NOMO-1 (cell line): ENCODE data around the gene GDPGP1.
"Not testable (repeated sequence)": the region's sequence is repeated elsewhere in the genome, so short reads cannot be mapped to it uniquely, and the experiment has no call there.

Experiments used
- DNase-seq, 2 experiments: peaks; one replicate each; lab custom pipeline; 2025; ENCODE audit not compliant: unreplicated experiment in 2 of 2; lab: John Stamatoyannopoulos, UW

GDPGP1 gene

DNA sequence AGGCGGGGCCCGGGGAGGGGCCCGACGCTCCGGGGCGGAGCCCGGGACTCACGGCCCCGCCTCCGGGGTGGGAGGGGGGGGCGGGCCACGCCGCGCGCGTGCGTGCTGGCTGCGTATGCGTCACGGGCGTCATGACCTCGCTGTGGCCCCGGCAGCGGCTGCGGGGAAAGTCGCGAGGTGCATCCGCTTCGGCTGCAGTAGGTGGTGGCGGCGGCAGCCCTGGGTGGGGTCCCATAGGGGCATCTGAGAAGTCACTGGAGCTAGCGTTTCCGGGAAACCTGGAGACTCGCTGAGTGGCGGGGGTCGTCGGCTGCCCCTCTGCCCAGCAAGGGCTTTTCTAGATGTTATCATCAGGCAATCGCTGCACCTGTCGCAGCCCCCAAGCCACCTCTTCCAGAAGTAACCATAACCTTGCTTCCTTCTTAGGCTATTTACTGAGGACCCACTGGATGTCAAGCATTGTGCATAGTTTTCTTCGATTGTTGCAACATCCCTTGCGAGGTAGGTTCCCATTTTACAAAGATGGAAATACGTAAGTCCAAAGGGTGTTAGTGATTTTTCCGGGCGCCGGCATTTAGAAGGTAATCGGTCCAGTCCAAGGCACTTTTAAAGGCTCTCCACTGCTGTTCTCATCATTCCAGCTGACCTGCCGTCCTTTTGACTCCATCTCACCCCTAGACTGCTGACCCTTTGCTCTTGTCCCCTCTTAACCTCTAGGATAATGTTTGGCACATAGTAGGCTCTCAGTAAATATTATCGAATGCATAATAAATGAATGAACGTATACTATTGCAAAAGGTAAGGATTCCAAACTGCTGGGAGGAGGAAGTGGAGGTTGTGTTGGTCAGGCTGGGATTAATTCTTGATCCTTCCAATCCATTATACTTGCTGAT is at the start of gene GDPGP1:
Gene GDPGP1 (plus strand): TSS at position 114 of the 893 bp plus-strand sequence. CDS start 6,700 bp downstream, outside the sequence.
- DNase-seq = no peak

GRCh38 chr15:90184786-90185704 is 49.0 kb upstream of the GDPGP1 start:
- peak; percentile 49 to 53 for DNase-seq

DNA sequence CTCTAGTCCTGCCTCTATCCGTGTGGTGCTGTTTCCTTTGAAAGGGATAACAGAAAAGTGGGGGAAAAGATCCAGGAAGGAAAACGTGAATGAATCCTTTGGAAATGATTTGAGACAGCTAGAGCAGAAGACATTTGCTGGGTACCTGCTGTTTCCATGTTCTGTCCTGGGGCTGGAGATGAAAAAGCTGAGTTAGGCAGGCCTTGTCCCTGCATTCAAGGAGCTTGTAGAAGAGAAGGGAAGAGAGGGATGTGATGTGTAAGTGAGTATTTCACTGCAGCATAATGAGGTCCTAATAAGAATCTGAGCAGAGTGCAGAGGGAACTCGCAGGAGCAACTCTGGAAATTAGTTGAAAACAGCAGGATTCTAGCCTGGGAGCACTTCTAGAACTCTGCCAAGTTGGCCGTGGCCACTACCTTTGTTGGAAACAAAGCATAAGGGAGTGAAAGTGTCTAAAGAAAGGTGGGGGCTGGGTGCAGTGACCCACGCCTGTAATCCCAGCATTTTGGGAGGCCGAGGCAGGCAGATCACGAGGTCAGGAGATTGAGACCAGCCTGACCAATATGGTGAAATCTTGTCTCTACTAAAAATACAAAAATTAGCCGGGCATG is 46.6 kb upstream of the GDPGP1 start:
- no peak for DNase-seq

DNA sequence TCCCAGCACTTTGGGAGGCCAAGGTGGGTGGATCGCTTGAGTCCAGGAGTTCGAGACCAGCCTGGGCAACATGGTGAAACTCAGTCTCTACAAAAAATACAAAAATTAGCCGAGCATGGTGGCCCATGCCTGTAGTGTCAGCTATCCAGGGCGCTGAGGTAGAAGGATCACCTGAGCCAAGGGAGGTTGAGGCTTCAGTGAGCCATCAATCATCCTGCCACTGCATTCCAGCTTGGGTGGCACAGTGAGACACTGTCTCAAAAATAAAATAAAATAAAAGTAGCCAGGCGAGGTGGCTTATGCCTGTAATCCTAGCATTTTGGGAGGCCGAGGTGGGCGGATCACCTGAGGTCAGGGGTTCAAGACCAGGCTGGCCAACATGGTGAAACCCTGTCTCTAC is 45.9 kb upstream of the GDPGP1 start:
- not testable (repeated sequence) for DNase-seq

GRCh38 chr15:90188914-90189748 is 44.9 kb upstream of the GDPGP1 start:
- peak; percentile 45 to 86 for DNase-seq

GRCh38 chr15:90189781-90190467 is 44.1 kb upstream of the GDPGP1 start:
- DNase-seq = no peak

GRCh38 chr15:90190606-90191343 is 43.2 kb upstream of the GDPGP1 start:
- no peak for DNase-seq

- no peak for DNase-seq
Measured at GRCh38 chr15:90191344-90191687, 42.7 kb upstream of the GDPGP1 start.

DNA sequence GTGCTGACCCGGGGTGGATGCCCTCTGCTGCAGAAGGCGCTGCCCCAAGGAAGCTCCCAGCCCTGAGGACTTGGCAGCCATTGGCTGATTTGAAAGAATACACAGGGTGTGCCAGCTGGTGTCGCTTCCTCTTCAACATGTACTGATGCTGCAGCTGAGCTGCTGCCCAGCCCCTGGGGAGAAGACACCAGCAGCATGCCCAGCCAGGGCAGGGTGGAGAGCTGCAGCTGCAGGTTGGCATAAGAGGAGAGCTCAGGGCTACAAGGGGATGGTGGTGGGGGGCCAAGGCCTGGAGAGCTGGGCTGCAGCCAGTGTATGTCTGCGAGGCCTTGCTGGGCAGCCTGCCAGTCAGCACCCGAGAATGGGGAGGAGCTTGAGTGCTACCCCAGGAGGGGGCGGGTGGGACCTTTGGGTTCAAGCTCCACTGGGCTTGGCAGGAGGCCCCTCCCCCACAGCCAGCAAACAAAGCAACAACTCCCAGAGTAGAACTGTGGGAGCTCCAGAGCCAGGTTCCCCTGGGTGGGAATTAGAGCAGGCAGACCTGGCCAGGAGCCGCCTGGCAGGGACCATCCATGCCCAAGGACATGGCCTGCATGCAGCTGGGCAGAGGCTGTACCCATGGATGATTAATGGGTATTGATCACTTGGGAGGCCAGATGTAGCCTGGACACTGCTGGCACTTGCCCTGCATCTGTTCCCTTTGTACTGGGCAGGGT is 42.1 kb upstream of the GDPGP1 start:
- no peak for DNase-seq

DNA sequence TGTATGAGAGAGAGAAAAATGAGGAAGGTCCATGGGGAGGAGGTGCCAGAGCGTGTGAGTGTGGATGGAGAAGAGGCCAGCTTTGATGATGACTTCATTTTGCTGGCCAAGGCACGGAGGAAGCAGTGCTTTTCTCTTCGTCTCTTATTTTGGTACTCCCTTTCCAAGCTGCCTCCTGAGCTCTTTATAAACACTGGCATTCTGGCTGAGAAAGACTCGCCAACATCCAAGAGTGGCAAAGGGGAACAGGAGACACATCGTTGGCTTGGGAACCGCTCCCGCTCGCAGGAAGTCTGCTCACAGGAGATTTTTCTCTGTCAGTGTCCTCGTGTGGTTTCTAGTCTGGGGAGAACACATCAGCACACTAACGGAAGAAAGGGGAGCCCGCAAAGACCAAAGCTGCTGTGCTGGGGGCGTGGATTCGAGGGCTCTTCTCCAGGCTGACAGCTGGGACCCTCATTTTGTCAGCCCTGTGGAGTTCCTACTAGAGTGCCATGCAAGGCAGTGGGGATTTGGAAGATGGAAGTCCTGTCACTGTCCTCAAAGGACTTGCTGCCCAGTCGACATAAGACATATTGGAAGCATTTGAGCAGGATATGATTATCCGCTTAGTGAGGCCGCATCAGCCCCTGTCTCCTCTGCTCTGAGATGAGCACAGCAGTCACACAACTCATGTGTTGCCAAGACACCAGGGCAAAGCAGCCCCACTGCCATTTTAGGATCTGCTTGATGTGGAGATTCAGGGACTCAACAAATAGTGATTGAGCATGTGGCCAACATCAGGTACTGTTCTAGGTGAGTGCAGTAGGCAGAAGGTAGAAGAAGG is 40.8 kb upstream of the GDPGP1 start:
- peak in 1 of 2 experiments; percentile 25 for DNase-seq

- DNase-seq = no peak
Measured at GRCh38 chr15:90194655-90195054, 39.4 kb upstream of the GDPGP1 start.

DNA sequence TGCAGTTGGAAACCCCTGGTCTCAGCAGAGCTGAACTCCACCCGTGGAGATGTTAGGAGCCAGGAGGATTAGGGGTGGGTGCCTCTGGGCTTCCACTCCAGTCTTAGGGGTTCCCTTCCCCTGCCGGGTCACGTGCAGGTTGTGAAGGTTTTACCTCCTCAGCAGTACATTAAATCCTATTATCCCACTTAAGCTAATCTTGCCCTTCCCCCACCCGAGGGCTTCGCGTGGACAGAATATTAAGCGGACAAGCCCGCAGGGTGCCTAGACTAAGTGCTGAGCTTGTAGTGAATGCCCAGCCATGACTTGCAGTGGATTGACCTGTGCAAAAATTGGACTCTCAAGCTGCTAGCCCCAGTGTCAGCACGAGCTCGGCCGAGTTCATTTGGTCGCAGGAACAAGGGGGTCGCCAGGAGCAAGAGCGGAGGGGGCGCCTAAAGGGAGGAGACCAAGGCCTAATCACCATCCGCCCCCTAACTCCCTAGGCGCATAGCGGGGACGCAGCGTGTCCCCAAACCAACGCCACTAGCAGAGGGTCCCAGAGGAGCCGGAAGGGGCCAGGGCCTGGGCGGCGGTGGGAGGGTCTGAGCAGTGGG is 33.4 kb upstream of the GDPGP1 start:
- DNase-seq = no peak

DNA sequence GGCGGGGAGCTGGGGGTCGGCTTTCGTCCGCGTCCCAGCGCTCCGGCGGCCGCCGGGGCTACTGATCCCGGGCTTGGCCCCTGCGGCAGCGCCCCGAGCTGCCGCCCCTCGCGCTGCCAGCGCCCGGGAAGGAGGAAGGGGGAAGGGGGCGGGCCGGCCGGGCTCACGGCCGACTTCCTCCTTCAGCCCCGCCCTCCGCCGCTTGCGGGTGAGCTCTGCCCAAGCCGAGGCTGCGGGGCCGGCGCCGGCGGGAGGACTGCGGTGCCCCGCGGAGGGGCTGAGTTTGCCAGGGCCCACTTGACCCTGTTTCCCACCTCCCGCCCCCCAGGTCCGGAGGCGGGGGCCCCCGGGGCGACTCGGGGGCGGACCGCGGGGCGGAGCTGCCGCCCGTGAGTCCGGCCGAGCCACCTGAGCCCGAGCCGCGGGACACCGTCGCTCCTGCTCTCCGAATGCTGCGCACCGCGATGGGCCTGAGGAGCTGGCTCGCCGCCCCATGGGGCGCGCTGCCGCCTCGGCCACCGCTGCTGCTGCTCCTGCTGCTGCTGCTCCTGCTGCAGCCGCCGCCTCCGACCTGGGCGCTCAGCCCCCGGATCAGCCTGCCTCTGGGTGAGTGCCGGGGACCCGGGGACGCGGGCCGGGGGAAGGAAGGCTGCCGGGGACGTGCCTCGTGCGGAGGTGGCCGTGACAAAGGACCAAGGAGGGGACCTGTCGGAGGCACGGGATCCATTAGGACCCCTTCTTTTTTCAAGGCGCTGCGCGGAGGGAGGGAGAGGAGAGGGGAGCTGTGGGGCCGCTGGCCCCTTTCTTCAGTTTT is 32.7 kb upstream of the GDPGP1 start, which contains the start of gene SEMA4B:
Gene SEMA4B (plus strand): TSS at position 201 of the 814 bp plus-strand sequence. CDS start 249 bp downstream, at position 450.
- peak; percentile 57 to 79 for DNase-seq

GRCh38 chr15:90201944-90202375 is 32.0 kb upstream of the GDPGP1 start:
- no peak for DNase-seq

GRCh38 chr15:90202929-90203328 is 31.1 kb upstream of the GDPGP1 start:
- DNase-seq = no peak

DNA sequence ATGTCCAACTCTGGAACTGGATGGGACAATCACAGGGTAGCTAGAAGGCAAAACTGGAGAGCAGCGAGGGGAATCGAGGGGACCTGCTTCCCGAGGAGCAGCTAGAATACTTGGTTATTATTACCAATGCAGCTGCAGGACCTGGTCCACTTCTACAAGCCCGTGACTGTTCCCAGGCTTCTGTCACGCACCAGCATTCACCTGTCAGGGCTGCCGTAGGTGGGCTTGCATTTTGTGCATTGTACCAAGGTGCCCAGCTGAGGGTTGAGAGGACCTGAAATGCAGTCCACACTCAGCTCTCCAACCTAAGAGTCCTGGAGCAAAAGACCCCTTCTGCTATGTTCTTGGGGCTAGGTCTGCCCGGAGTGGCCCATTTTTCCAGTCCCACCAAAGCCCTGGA is 30.5 kb upstream of the GDPGP1 start:
- DNase-seq = no peak
